RCC 7860 (cell line): ENCODE results near the gene LIN9.
"Not testable (repeated sequence)": the region's sequence is repeated elsewhere in the genome, so short reads cannot be mapped to it uniquely, and the experiment has no call there.

Source experiments
- DNase-seq: peaks from one replicate; pipeline ENCODE4 v3.0.0-alpha.2; 2015; ENCODE audit warnings: low spot score
- FAIRE-seq: peaks from 2 replicates; lab custom pipeline; 2012; peaks lifted over from hg19 to GRCh38; lab: Jason Lieb, UNC

LIN9 gene

GRCh38 chr1:226217273-226217672 lies 91.7 kb downstream of the LIN9 start:
- FAIRE-seq = no peak
- DNase-seq = no peak

GRCh38 chr1:226216056-226216455 lies 92.9 kb downstream of the LIN9 start:
- DNase-seq = no peak
- no peak for FAIRE-seq

- DNase-seq = no peak
- no peak for FAIRE-seq
Measured at GRCh38 chr1:226215239-226215638, 93.7 kb downstream of the LIN9 start.

- no peak for FAIRE-seq
Measured at GRCh38 chr1:226212545-226212944, 96.4 kb downstream of the LIN9 start.

DNA sequence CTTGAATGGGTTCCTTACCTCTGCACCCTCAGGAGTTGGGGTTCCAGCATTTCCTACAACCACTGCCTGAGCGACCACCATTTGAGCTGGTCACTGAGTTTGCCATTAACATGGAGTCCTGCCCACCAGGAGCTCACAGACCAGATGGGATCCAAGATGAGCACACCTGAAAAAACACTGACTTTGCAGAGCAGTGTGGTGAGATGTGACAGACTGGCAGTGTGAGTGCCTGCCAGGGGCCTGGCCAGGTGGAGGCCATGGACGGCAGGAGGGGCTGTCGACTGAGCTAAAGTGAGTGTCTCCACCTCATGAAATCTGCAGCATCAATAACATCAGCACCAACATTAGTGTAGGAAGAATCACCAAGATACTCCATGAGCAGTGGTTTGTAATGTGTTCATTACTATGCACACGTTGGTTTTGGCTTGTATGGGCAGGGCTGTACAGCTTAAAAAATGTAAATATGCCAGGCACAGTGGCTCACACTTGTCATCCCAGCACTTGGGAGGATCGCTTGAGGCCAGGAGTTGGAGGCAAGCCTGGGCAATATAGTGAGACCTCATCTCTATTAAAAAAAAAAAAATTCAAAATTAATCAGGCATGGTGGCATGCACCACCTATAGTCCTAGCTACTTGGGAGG lies 97.7 kb downstream of the LIN9 start:
- no peak for DNase-seq
- no peak for FAIRE-seq

More at GRCh38 chr1:226212545-226212944, 96.4 kb downstream of the LIN9 start:
- no peak for DNase-seq

GRCh38 chr1:226210571-226211176 lies 98.3 kb downstream of the LIN9 start:
- DNase-seq = no peak
- no peak for FAIRE-seq

- no peak for DNase-seq
- FAIRE-seq = no peak
Measured at GRCh38 chr1:226209307-226210059, 99.5 kb downstream of the LIN9 start.

DNA sequence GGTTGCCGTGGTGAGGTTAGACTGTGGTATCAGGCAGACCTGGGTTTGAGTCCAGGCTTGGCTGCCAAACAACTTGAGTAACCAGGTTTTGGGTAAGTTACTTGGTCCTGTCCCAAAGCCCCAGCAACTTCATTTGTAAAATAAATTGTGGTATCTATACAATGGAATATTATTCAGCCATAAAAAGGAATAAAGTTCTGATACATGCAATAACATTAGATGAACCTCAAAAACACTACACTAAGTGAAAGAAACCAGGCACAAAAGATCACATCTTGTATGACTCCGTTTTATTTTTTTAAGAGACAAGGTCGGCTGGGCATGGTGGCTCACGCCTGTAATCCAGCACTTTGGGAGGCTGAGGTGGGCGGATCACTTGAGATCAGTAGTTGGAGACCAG lies 101.9 kb downstream of the LIN9 start:
- FAIRE-seq = no peak
- no peak for DNase-seq

DNA sequence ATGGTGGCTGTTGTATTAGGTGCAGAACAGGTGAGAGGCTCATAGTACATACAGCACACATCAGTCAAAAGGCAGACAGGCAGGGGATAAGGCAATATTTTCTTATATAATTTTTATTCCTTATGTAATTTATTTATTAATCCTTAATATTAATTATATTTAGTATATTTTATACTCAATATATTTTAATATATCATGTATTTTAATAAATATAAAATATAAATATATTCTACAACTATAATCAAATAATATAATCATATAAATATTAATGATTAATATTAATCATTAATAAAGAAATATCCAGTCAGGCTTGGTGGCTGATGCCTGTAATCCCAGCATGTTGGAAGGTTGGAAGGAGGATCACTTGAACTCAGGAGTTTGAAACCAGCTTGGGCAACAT lies 104.8 kb downstream of the LIN9 start:
- peak; percentile 64 for FAIRE-seq
- DNase-seq = no peak

DNA sequence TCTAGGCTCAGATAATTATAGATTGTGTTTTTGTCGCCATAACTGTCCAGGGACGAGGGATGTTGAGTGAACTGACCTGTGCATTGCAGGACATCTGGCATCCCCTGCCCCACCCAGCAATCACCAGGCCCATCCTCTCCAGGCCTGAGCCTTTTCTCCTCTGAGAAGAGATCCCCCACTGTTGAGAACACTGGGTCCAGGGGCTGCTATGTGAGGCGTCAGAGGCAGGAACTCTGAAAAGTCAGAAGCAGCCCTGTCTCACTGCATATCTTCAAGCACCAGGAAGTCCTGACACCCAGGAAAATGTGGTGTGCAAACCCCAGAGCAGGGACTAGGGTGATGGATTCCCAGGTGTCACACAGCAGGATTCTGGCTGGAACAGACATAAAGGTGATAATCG lies 105.3 kb downstream of the LIN9 start:
- no peak for DNase-seq
- no peak for FAIRE-seq

- no peak for DNase-seq
- no peak for FAIRE-seq
Measured at GRCh38 chr1:226203240-226203639, 105.7 kb downstream of the LIN9 start.

DNA sequence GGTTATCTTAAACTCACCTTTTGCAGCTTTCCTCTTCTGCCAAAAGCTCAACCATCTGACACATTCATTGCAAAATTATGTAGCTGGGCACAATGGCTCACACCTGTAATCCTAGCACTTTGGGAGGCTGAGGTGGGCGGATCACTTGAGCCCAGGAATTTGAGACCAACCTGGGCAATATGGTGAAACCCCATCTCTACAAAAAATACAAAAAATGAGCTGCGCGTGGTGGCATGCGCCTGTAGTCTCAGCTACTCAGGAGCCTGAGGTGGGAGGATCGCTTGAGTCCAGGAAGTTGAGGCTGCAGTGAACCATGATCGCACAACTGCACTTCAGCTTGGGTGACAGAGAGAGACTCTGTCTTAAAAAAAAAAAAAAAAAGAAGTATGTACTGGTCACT lies 106.3 kb downstream of the LIN9 start:
- FAIRE-seq, DNase-seq: not testable (repeated sequence)

DNA sequence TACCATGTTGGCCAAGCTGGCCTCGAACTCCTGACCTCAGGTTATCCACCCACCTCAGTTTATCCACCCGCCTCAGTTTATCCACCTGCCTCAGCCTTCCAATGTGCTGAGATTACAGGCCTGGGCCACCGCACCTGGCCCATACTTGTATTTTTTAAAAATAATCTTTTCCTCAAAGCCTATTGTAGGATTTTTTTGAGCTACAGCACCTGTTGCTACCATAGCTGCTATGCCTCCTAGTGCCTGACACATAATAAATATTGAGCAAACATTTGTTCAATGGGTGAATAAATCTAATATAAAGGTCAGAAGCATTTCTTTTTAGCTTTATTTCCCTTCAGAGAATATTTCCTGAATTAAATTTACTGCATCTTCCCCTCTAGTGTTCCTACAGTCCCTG lies 106.7 kb downstream of the LIN9 start:
- no peak for DNase-seq
- FAIRE-seq = no peak

DNA sequence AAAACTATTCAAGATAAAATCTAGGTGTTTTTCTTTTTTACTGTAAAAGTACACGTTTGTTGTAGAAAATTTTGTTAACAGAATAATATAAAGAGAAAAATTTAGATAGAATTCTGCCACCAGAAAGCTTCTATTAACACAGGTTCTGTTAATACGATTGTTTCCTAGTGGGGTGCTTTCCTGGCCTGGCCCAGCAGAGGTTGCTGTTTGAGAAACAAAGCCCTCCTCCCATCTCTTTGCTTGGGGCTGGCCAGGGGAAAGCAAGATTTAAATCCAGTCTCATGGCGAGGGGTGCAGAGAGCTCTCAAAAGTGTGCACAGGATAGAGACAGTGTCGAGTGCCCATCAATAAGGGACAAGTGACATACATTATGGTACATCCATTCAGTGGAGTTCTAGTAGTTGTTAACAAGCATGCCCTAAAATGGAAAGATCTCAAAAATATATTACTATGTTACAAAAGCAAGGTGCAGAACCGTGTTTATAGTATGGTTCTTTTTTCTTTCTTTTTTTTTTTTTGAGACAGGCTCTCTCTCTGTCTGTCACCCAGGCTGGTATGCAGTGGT lies 107.9 kb downstream of the LIN9 start:
- FAIRE-seq (no peak), DNase-seq (no peak)

- no peak for FAIRE-seq
Measured at GRCh38 chr1:226199971-226200370, 109.0 kb downstream of the LIN9 start.

DNA sequence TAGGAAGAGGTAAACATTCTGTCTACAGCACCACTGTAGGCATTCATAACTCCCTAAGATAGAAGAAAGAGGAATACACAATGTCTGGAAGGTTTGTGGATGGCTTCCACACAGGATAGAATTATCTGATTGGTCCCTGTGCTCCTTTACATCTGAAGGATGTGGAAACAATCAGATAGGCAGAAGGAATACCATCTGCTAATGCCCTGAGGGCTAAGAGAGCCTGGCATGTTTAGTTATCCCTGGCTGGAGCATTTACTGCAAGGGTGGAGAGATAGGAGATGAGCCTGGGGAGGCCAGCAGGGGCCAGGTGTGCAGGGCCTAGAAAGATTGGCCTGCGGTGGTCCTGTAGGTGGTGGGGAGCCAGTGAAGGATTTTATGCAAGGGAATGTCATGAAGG lies 113.8 kb downstream of the LIN9 start:
- FAIRE-seq (no peak), DNase-seq (no peak)

More at GRCh38 chr1:226199971-226200370, 109.0 kb downstream of the LIN9 start:
- no peak for DNase-seq

- DNase-seq (no peak), FAIRE-seq (no peak)
Measured at GRCh38 chr1:226187380-226187779, 121.6 kb downstream of the LIN9 start.

GRCh38 chr1:226187019-226187322 lies 122.0 kb downstream of the LIN9 start:
- no peak for DNase-seq
- FAIRE-seq = no peak

DNA sequence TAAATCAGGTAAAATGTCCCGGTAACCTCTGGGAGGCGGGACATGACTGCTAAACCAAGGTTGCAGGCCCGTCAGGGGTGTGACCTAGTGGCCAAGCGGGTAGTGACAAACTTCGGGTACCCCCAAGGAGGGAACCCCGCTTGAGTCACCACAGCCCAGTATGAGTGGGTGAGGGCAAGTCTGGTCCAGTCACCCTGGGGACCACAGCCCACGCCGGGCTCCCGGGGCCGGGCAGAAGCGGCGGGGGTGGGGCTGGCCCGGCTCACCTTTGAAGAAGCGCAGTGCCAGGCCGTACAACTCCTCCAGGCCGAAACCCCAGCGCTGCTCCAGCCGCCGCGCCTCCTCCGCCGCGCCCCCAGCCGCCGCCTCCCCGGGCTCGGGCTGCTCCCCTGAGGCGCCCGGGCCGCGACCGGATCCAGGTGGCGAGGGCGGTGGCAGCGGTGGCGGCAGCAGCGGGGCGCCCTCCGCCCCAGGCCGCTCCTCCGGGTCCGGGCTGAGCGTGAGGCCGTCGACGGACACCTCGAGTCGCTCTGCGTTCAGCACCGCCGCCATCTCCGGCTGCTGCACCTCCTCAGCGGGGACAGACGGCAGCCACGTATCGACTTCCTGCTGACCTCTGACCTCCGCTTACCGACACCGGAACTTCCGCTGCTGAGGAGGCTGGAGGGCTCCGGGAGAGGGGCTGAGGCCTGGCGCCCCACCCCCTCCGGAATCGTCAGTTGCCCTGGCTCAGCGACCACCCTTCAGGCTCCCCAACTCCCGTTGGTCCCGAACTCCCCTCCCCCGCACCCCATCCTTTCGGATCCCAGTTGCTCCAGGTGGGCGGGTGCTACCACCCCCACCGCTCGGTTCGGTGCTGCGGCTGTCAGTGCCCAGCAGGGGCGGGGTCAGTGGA lies 122.6 kb downstream of the LIN9 start, which contains the start of gene ACBD3:
Gene ACBD3, minus strand, starts transcription at position 618 of the 895 bp plus-strand sequence. Its CDS starts 66 bp downstream, at position 552.
- peak; percentile 81 for DNase-seq
- FAIRE-seq = no peak

DNA sequence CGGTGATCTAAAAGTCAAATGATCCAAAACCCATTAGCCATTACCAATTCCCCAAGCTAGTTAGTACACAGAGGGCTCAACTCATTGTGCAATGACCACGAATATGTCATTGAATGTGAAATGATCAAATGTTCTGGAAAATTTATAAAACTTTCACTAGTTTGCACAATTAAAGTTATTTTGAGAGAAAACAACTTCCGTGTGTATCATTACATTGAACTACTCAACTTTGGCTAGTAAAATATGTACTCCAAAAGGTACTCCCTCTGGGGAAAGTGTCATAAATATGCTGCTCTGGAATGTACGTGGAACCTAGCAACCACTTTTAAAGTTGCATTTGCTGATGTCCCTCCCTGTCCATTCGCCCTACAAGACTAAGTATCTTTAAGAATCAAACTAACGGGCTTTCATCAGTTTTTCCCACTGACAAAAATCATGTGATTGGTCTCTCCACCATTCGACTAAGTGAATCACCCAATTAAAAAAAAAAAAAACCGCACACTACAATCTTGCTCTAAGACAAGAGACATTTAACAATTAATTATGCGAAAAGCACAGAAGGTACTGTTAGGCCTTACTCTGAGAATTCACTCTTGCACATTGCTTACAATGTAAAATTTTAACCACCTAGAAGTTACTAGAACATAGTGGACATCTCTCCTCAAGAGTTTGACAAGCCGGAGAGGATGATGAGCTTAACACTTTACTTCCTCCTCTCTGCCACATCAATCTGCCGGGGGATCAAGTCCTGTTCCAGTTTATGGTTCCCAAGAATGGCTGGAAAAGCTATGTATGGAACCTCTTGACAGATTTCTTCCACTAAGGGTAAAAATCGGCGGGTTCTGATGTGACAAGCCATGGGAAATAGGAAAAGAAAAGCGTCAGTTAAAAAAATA lies 123.6 kb downstream of the LIN9 start:
- FAIRE-seq (no peak), DNase-seq (no peak)
